Right atrium auricular region (tissue), 2 donors: ENCODE measurements around the gene DNAJC3. TPM values are rescaled to one million over a fixed set of nuclear protein-coding genes. Genes with fewer than 3 reads are reported as not detected.
"Not testable (repeated sequence)": the region's sequence is repeated elsewhere in the genome, so short reads cannot be mapped to it uniquely, and the experiment has no call there.

ENCODE experiments used
- DNase-seq: peaks from one replicate; pipeline ENCODE4 v3.0.0-alpha.2; 2019; ENCODE audit warnings: low spot score
- H3K27ac ChIP-seq, 2 donors: fragments of 200-600 bp; sonication (generic); 1 replicate in 1 of 2; 2 replicates in 1 of 2; pipeline ENCODE4 v1.5.1; 2016 to 2019
- H3K27me3 ChIP-seq, 2 donors: fragments of 200-600 bp; sonication (generic); one replicate each; pipeline versions ENCODE4 v1.5.1 to v1.6.0; 2017 to 2019
- H3K36me3 ChIP-seq: fragments of 200-600 bp; sonication (generic); one replicate; pipeline ENCODE4 v1.5.1; 2016
- H3K4me1 ChIP-seq, 2 donors: fragments of 200-600 bp; sonication (generic); one replicate each; pipeline versions ENCODE4 v1.5.1 to v1.6.0; 2017 to 2019
- H3K4me3 ChIP-seq, 2 donors: fragments of 200-600 bp; sonication (generic); 1 replicate in 1 of 2; 2 replicates in 1 of 2; pipeline ENCODE4 v1.5.1; 2017 to 2019; ENCODE audit warnings: mild to moderate bottlenecking in 1 of 2, moderate library complexity in 1 of 2
- H3K9me3 ChIP-seq, 2 donors: fragments of 200-600 bp; sonication (generic); one replicate each; pipeline ENCODE4 v1.5.1; 2019
- CTCF ChIP-seq, 2 donors: fragments of 200-600 bp; sonication (generic); IDR thresholded peaks; one replicate each; pipeline ENCODE4 v1.5.1; 2019; ENCODE audit warnings: antibody characterized with exemption in 2 of 2
- total RNA-seq, 2 donors: library from RNA; depleted of rRNA; stranded (reverse); fragments of >200 nt; gene quantifications; one replicate each; pipeline ENCODE4 v1.1.0, GENCODE V29; 2016

DNAJC3 gene
- total RNA-seq, 2 donors from 2014 or later = 32.6 to 37.7 TPM

GRCh38 chr13:95652821-95653220 lies 24.1 kb upstream of the DNAJC3 start:
- H3K36me3 ChIP-seq = no peaks in the 10 kb centered on the region
- H3K4me1 ChIP-seq = no peaks in the 10 kb centered on the region
- no peak for TF ChIP-seq CTCF (IDR thresholded peaks at IDR 0.05)
- H3K4me3 ChIP-seq = no peak overlapping the region
- no peak for DNase-seq
- H3K27me3 ChIP-seq = no peaks in the 10 kb centered on the region
- H3K9me3 ChIP-seq = no peaks in the 10 kb centered on the region
- no peak overlapping the region for H3K27ac ChIP-seq

- TF ChIP-seq CTCF (IDR thresholded peaks at IDR 0.05) = no peak
- DNase-seq = no peak
- H3K4me1 ChIP-seq = no peaks in the 10 kb centered on the region
Measured at GRCh38 chr13:95656386-95657015, 20.4 kb upstream of the DNAJC3 start.

GRCh38 chr13:95659500-95659899 lies 17.4 kb upstream of the DNAJC3 start:
- no peak for TF ChIP-seq CTCF (IDR thresholded peaks at IDR 0.05)
- no peak overlapping the region for H3K27ac ChIP-seq

More at GRCh38 chr13:95656386-95657015, 20.4 kb upstream of the DNAJC3 start:
- no peaks in the 10 kb centered on the region for H3K27me3 ChIP-seq
- no peak overlapping the region for H3K4me3 ChIP-seq
- peaks cover 0 to 6% of the 10 kb centered on the region in 2 donors for H3K9me3 ChIP-seq
- no peak overlapping the region for H3K27ac ChIP-seq
- H3K36me3 ChIP-seq = no peaks in the 10 kb centered on the region

GRCh38 chr13:95660981-95661581 lies 15.9 kb upstream of the DNAJC3 start:
- Histone ChIP-seq H3K36me3 (no peaks in the 10 kb centered on the region), H3K9me3 (peaks cover 4 to 28% of the 10 kb centered on the region in 2 donors), H3K27ac (no peak overlapping the region), H3K4me3 (no peak overlapping the region), H3K27me3 (no peaks in the 10 kb centered on the region), H3K4me1 (no peaks in the 10 kb centered on the region)
- TF ChIP-seq CTCF (IDR thresholded peaks at IDR 0.05) = peak in 1 of 2 donors; percentile 57
- DNase-seq = no peak

More at GRCh38 chr13:95659500-95659899, 17.4 kb upstream of the DNAJC3 start:
- DNase-seq = no peak
- Histone ChIP-seq H3K4me1 (no peaks in the 10 kb centered on the region), H3K27me3 (no peaks in the 10 kb centered on the region), H3K4me3 (no peak overlapping the region), H3K36me3 (no peaks in the 10 kb centered on the region), H3K9me3 (peaks cover 0 to 12% of the 10 kb centered on the region in 2 donors)

GRCh38 chr13:95667235-95667634 lies 9.7 kb upstream of the DNAJC3 start:
- not testable (repeated sequence) for DNase-seq, H3K4me1 ChIP-seq, H3K4me3 ChIP-seq, H3K27ac ChIP-seq, H3K36me3 ChIP-seq, H3K27me3 ChIP-seq
- H3K9me3 ChIP-seq = peaks cover 4 to 80% of the 10 kb centered on the region in 2 donors

GRCh38 chr13:95671597-95671996 lies 5.3 kb upstream of the DNAJC3 start:
- Histone ChIP-seq H3K4me1 (peaks cover 0 to 11% of the 10 kb centered on the region in 2 donors), H3K27me3 (no peaks in the 10 kb centered on the region), H3K9me3 (peaks cover 0 to 60% of the 10 kb centered on the region in 2 donors), H3K36me3 (no peaks in the 10 kb centered on the region), H3K4me3 (no peak overlapping the region), H3K27ac (no peak overlapping the region)
- no peak for TF ChIP-seq CTCF (IDR thresholded peaks at IDR 0.05)
- DNase-seq = no peak
